Common myeloid progenitor, CD34-positive (primary cell): Measurements from ENCODE around the gene UBQLN1.
"Not testable (repeated sequence)": the region's sequence is repeated elsewhere in the genome, so short reads cannot be mapped to it uniquely, and the experiment has no call there.

Source experiments
- CTCF ChIA-PET: fragments of 350-600 bp; sonication (Branson Sonifier 250); formaldehyde crosslinking; loops from one replicate; lab custom pipeline; 2021; ENCODE audit warnings: antibody characterized with exemption; lab: Charles Lee
- POLR2A ChIA-PET: fragments of 350-600 bp; sonication (Branson Sonifier 250); formaldehyde crosslinking; loops from one replicate; lab custom pipeline; 2021; ENCODE audit warnings: antibody characterized with exemption; lab: Charles Lee
- DNase-seq, 3 donors: peaks; one replicate each; pipeline versions ENCODE4 v3.0.0 to v3.0.0-alpha.2; 2013
- H3K27ac ChIP-seq, 2 experiments: 1 replicate in 1 of 2; 2 replicates in 1 of 2; pipeline ENCODE4 v1.7.0; 2013; ENCODE audit warnings: inconsistent platforms in 2 of 2, low read length in 2 of 2, mild to moderate bottlenecking in 2 of 2, low read depth in 1 of 2, moderate library complexity in 1 of 2; ENCODE audit not compliant: severe bottlenecking in 2 of 2, insufficient read depth in 1 of 2, poor library complexity in 1 of 2
- H3K27me3 ChIP-seq, 5 experiments: replicated peaks in 2 of 5; 1 replicate in 3 of 5; 2 replicates in 2 of 5; pipeline versions ENCODE4 v1.6.1 to v1.7.0; 2013; ENCODE audit warnings: low read length in 4 of 5, mild to moderate bottlenecking in 2 of 5, moderate library complexity in 2 of 5, inconsistent platforms in 1 of 5; ENCODE audit not compliant: insufficient read depth in 5 of 5, control insufficient read depth in 4 of 5
- H3K36me3 ChIP-seq, 4 experiments: 1 replicate in 2 of 4; 2 replicates in 2 of 4; pipeline versions ENCODE4 v1.6.1 to v1.7.0; 2013; ENCODE audit warnings: low read length in 3 of 4, control low read depth in 1 of 4, mild to moderate bottlenecking in 1 of 4; ENCODE audit not compliant: control insufficient read depth in 4 of 4, insufficient read depth in 4 of 4
- H3K4me1 ChIP-seq, 4 experiments: 1 replicate in 3 of 4; 2 replicates in 1 of 4; pipeline versions ENCODE4 v1.6.1 to v1.7.1; 2013; ENCODE audit warnings: low read length in 3 of 4, mild to moderate bottlenecking in 3 of 4, control low read depth in 1 of 4, inconsistent platforms in 1 of 4, moderate library complexity in 1 of 4; ENCODE audit not compliant: control insufficient read depth in 4 of 4, insufficient read depth in 4 of 4; ENCODE audit errors: control extremely low read depth in 1 of 4
- H3K4me3 ChIP-seq, 7 experiments: 1 replicate in 4 of 7; 2 replicates in 3 of 7; pipeline versions ENCODE4 v1.5.1 to v1.7.0; 2013; ENCODE audit warnings: mild to moderate bottlenecking in 7 of 7, low read length in 6 of 7, moderate library complexity in 6 of 7, inconsistent platforms in 2 of 7, low read depth in 2 of 7, control low read depth in 1 of 7; ENCODE audit not compliant: insufficient read depth in 4 of 7, control insufficient read depth in 1 of 7; ENCODE audit errors: extremely low read depth in 1 of 7
- H3K9me3 ChIP-seq, 5 experiments: 1 replicate in 4 of 5; 2 replicates in 1 of 5; pipeline versions ENCODE4 v1.6.1 to v1.7.1; 2013; ENCODE audit warnings: low read length in 4 of 5, mild to moderate bottlenecking in 2 of 5, inconsistent platforms in 1 of 5, low read depth in 1 of 5, moderate library complexity in 1 of 5; ENCODE audit not compliant: control insufficient read depth in 4 of 5, insufficient read depth in 2 of 5; ENCODE audit errors: control extremely low read depth in 1 of 5
- WGBS: methylation state at CpG from one replicate; pipeline ENCODE4 v1.1.5; 2013; ENCODE audit not compliant: insufficient coverage; 5-methylcytosine and 5-hydroxymethylcytosine counted together

The UBQLN1 gene

GRCh38 chr9:83622433-83622938 lies 85.3 kb downstream of the UBQLN1 start:
- Histone ChIP-seq H3K27me3 (no peaks in the 10 kb centered on the region), H3K4me3 (peak overlapping the region; percentile 68 to 95 (median 81)), H3K4me1 (peaks cover 4 to 37% (median 28%) of the 10 kb centered on the region in 4 experiments), H3K9me3 (no peaks in the 10 kb centered on the region), H3K27ac (peak overlapping the region; percentile 86 to 92), H3K36me3 (peaks cover 2 to 9% (median 5%) of the 10 kb centered on the region in 4 experiments)
- ChIA-PET CTCF (interaction anchor here (0.6 to 12.4 kb wide), 6 partner anchors 10 to 39 kb away, joined by 3 to 121 read pairs (median 44); no protein-coding TSS in a partner anchor), POLR2A (interaction anchor here (0.6 to 1.9 kb wide), 6 partner anchors 28 to 551 kb away, joined by 3 to 6 read pairs (median 4); partner anchors contain the start of gene UBQLN1)
- DNase-seq = no peak
- WGBS = 0% methylated on average over 5 of the region's 21 CpGs

- Histone ChIP-seq H3K27ac (no peak overlapping the region), H3K9me3 (no peaks in the 10 kb centered on the region), H3K4me1 (peaks cover 4 to 37% (median 28%) of the 10 kb centered on the region in 4 experiments), H3K36me3 (no peaks in the 10 kb centered on the region), H3K4me3 (peak overlapping the region in 2 of 7 experiments; percentile 43 to 52), H3K27me3 (no peaks in the 10 kb centered on the region)
- ChIA-PET POLR2A (no interaction called here), CTCF (interaction anchor here (0.5 to 3.5 kb wide), 18 partner anchors 10 to 312 kb away, joined by 3 to 89 read pairs (median 4); no protein-coding TSS in a partner anchor)
- peak; percentile 67 to 76 (median 72) for DNase-seq
- WGBS = 26% methylated on average over 4 of the region's 7 CpGs
Observed at GRCh38 chr9:83620841-83621636, 86.7 kb downstream of the UBQLN1 start.

GRCh38 chr9:83617299-83617698 lies 90.5 kb downstream of the UBQLN1 start:
- H3K27me3 ChIP-seq = no peaks in the 10 kb centered on the region
- ChIA-PET CTCF (interaction anchor here (0.9 kb wide), 2 partner anchors 30 to 33 kb away, joined by 3 read pairs; no protein-coding TSS in a partner anchor), POLR2A (interaction anchor here (0.5 kb wide), 1 partner anchor 28 kb away, joined by 3 read pairs; no protein-coding TSS in a partner anchor)
- H3K9me3 ChIP-seq = no peaks in the 10 kb centered on the region
- H3K36me3 ChIP-seq = no peaks in the 10 kb centered on the region
- H3K4me1 ChIP-seq = peaks cover 0 to 11% (median 3%) of the 10 kb centered on the region in 4 experiments
- H3K4me3 ChIP-seq = no peak overlapping the region
- no CpG with 5 or more reads among the region's 1 CpG for WGBS
- no peak for DNase-seq
- no peak overlapping the region for H3K27ac ChIP-seq

- CTCF ChIA-PET = not testable (repeated sequence)
- 100% methylated on average over 1 of the region's 3 CpGs for WGBS
Observed at GRCh38 chr9:83613298-83613697, 94.5 kb downstream of the UBQLN1 start.

More at GRCh38 chr9:83613298-83613697, 94.5 kb downstream of the UBQLN1 start:
- H3K4me1 ChIP-seq, H3K27me3 ChIP-seq, DNase-seq, H3K36me3 ChIP-seq, POLR2A ChIA-PET, H3K9me3 ChIP-seq, H3K4me3 ChIP-seq, H3K27ac ChIP-seq: not testable (repeated sequence)
